H1 (cell line): ENCODE results near the gene RAB39A. TPM values are rescaled to one million over a fixed set of nuclear protein-coding genes. Genes with fewer than 3 reads are reported as not detected.
A peak's percentile ranks its signal among the peaks of the same experiment; 100 is the strongest.

ENCODE experiments used
- CTCF ChIA-PET: fragments of 300-600 bp; sonication (Branson Sonifier 250); formaldehyde crosslinking; loops from one replicate; lab custom pipeline; 2021; ENCODE audit not compliant: partially characterized antibody; lab: Charles Lee
- POLR2A ChIA-PET: fragments of 300-600 bp; sonication (Branson Sonifier 250); formaldehyde crosslinking; loops from one replicate; lab custom pipeline; 2021; ENCODE audit warnings: inconsistent platforms; ENCODE audit not compliant: partially characterized antibody; lab: Charles Lee
- DNase-seq, 2 experiments: peaks; one replicate each; pipeline versions ENCODE4 v3.0.0 to v3.0.0-alpha.2; 2010 to 2022; ENCODE audit warnings: low spot score in 2 of 2, low read depth in 1 of 2, mixed read lengths in 1 of 2
- FAIRE-seq: peaks from 2 replicates; lab custom pipeline; 2011; peaks lifted over from hg19 to GRCh38; lab: Jason Lieb, UNC
- H2AFZ ChIP-seq: 2 replicates; pipeline ENCODE4 v1.8.1; 2012; ENCODE audit warnings: low read length, inconsistent platforms
- H2AK5ac ChIP-seq: 2 replicates; pipeline ENCODE4 v1.6.1; 2013; ENCODE audit warnings: low read depth, low read length
- H2BK120ac ChIP-seq: replicated peaks from 2 replicates; pipeline ENCODE3; 2013; ENCODE audit warnings: low read depth, low read length, inconsistent platforms
- H2BK12ac ChIP-seq: 2 replicates; pipeline ENCODE4 v1.6.1; 2013; ENCODE audit warnings: low read depth, low read length
- H2BK15ac ChIP-seq: 2 replicates; pipeline ENCODE4 v1.6.1; 2013; ENCODE audit warnings: low read length
- H2BK20ac ChIP-seq: 2 replicates; pipeline ENCODE4 v1.6.1; 2013; ENCODE audit warnings: low read length
- H2BK5ac ChIP-seq: 2 replicates; pipeline ENCODE4 v1.6.1; 2013; ENCODE audit warnings: low read depth, low read length
- H3K14ac ChIP-seq: 2 replicates; pipeline ENCODE4 v1.6.1; 2013; ENCODE audit warnings: inconsistent platforms; ENCODE audit not compliant: insufficient read length
- H3K18ac ChIP-seq: 2 replicates; pipeline ENCODE4 v1.6.1; 2013; ENCODE audit warnings: low read length; ENCODE audit errors: extremely low read depth
- H3K23ac ChIP-seq: 2 replicates; pipeline ENCODE4 v1.6.1; 2013; ENCODE audit warnings: inconsistent platforms; ENCODE audit not compliant: insufficient read length
- H3K23me2 ChIP-seq: 2 replicates; pipeline ENCODE4 v1.6.1; 2013; ENCODE audit warnings: low read depth, low read length
- H3K27ac ChIP-seq: 2 replicates; pipeline ENCODE4 v1.6.1; 2011; ENCODE audit warnings: low read depth, low read length, inconsistent platforms
- H3K27me3 ChIP-seq, 4 experiments: replicated peaks in 1 of 4; 1 replicate in 1 of 4; 2 replicates in 3 of 4; pipeline versions ENCODE4 v1.6.1 to v1.8.1; 2011 to 2013; ENCODE audit warnings: low read length in 3 of 4, mild to moderate bottlenecking in 3 of 4, inconsistent platforms in 2 of 4, mixed read lengths in 2 of 4, moderate library complexity in 1 of 4; ENCODE audit not compliant: control insufficient read depth in 3 of 4, insufficient read depth in 3 of 4; ENCODE audit errors: extremely low read depth in 1 of 4
- H3K36me3 ChIP-seq, 4 experiments: 2 replicates each; pipeline versions ENCODE4 v1.6.1 to v1.8.1; 2011 to 2013; ENCODE audit warnings: mild to moderate bottlenecking in 4 of 4, low read length in 3 of 4, moderate library complexity in 2 of 4, control low read depth in 1 of 4, inconsistent platforms in 1 of 4; ENCODE audit not compliant: insufficient read depth in 4 of 4, control insufficient read depth in 2 of 4
- H3K4ac ChIP-seq: replicated peaks from 2 replicates; pipeline ENCODE3; 2013; ENCODE audit warnings: low read length, low read depth, mixed read lengths, inconsistent platforms; ENCODE audit not compliant: insufficient read length
- H3K4me1 ChIP-seq, 4 experiments: replicated peaks in 1 of 4; 1 replicate in 1 of 4; 2 replicates in 3 of 4; pipeline versions ENCODE4 v1.6.1 to v1.8.1; 2011 to 2013; ENCODE audit warnings: low read length in 3 of 4, inconsistent platforms in 2 of 4, mixed read lengths in 1 of 4; ENCODE audit not compliant: insufficient read depth in 4 of 4, control insufficient read depth in 3 of 4
- H3K4me2 ChIP-seq, 2 experiments: 2 replicates each; pipeline versions ENCODE4 v1.6.1 to v1.8.1; 2011 to 2013; ENCODE audit warnings: low read depth in 2 of 2, low read length in 2 of 2, control low read depth in 1 of 2, inconsistent platforms in 1 of 2, mild to moderate bottlenecking in 1 of 2; ENCODE audit not compliant: insufficient read depth in 1 of 2
- H3K4me3 ChIP-seq, 4 experiments: fragments of 200-600, 300-600 bp in 1 of 4; sonication (generic), shearing (Covaris generic), sonication (Bioruptor Twin) in 1 of 4; 2 replicates each; pipeline versions ENCODE4 v1.5.1 to v1.8.1; 2011 to 2016; ENCODE audit warnings: low read length in 4 of 4, low read depth in 3 of 4, control low read depth in 2 of 4, inconsistent platforms in 2 of 4, mild to moderate bottlenecking in 2 of 4, mixed read lengths in 1 of 4, moderate library complexity in 1 of 4; ENCODE audit not compliant: insufficient read depth in 2 of 4; ENCODE audit errors: extremely low read depth in 1 of 4
- H3K56ac ChIP-seq: replicated peaks from 2 replicates; pipeline ENCODE3; 2013; ENCODE audit warnings: low read depth, mild to moderate bottlenecking, mixed read lengths, low read length, inconsistent platforms; ENCODE audit not compliant: insufficient read length
- H3K79me1 ChIP-seq: 2 replicates; pipeline ENCODE4 v1.6.1; 2013; ENCODE audit warnings: low read depth, low read length, control low read depth
- H3K79me2 ChIP-seq, 2 experiments: 2 replicates each; pipeline versions ENCODE4 v1.6.1 to v1.8.1; 2012 to 2013; ENCODE audit warnings: low read length in 2 of 2, mild to moderate bottlenecking in 2 of 2, inconsistent platforms in 1 of 2; ENCODE audit not compliant: insufficient read depth in 2 of 2, control insufficient read depth in 1 of 2
- H3K9ac ChIP-seq, 4 experiments: replicated peaks in 1 of 4; 1 replicate in 1 of 4; 2 replicates in 3 of 4; pipeline versions ENCODE4 v1.6.1 to v1.8.1; 2011 to 2013; ENCODE audit warnings: low read depth in 3 of 4, low read length in 3 of 4, control low read depth in 2 of 4, mild to moderate bottlenecking in 2 of 4, moderate library complexity in 2 of 4, inconsistent platforms in 1 of 4; ENCODE audit errors: extremely low read depth in 1 of 4
- H3K9me3 ChIP-seq, 2 experiments: 2 replicates each; pipeline versions ENCODE4 v1.6.1 to v1.8.1; 2012 to 2013; ENCODE audit warnings: mild to moderate bottlenecking in 2 of 2, moderate library complexity in 2 of 2, control low read depth in 1 of 2, inconsistent platforms in 1 of 2, low read depth in 1 of 2, low read length in 1 of 2, mixed read lengths in 1 of 2; ENCODE audit not compliant: insufficient read depth in 2 of 2
- H4K20me1 ChIP-seq, 2 experiments: replicated peaks in 1 of 2; 2 replicates each; pipeline versions ENCODE3 to v1.8.1; 2011 to 2013; ENCODE audit warnings: inconsistent platforms in 2 of 2, low read length in 2 of 2, mild to moderate bottlenecking in 1 of 2; ENCODE audit not compliant: insufficient read depth in 2 of 2, control insufficient read depth in 1 of 2
- H4K5ac ChIP-seq: 2 replicates; pipeline ENCODE4 v1.6.1; 2013; ENCODE audit warnings: low read length, low read depth, mixed read lengths, inconsistent platforms; ENCODE audit not compliant: insufficient read length
- H4K8ac ChIP-seq: 2 replicates; pipeline ENCODE4 v1.8.0; 2013; ENCODE audit warnings: mild to moderate bottlenecking, moderate library complexity, low read length, inconsistent platforms; ENCODE audit not compliant: insufficient read depth; ENCODE audit errors: extremely low read depth
- H4K91ac ChIP-seq: replicated peaks from 2 replicates; pipeline ENCODE3; 2013; ENCODE audit warnings: low read length, mixed read lengths, inconsistent platforms; ENCODE audit not compliant: insufficient read length
- MAFK ChIP-seq: IDR thresholded peaks from 2 replicates; pipeline ENCODE4 v1.6.1; 2012; ENCODE audit warnings: low read depth, mild to moderate bottlenecking, improper control_type of control experiment, low read length
- RFX5 ChIP-seq: IDR thresholded peaks from 2 replicates; pipeline ENCODE4 v1.6.1; 2011; ENCODE audit warnings: low read depth, low read length, improper control_type of control experiment, borderline replicate concordance
- SP1 ChIP-seq: IDR thresholded peaks from 2 replicates; pipeline ENCODE4 v1.6.1; 2011; ENCODE audit warnings: low read depth, low read length
- TAF7 ChIP-seq: optimal IDR thresholded peaks from 2 replicates; pipeline ENCODE3; 2011; ENCODE audit warnings: low read depth, mild to moderate bottlenecking, inconsistent platforms, low read length, moderate library complexity, borderline replicate concordance
- TCF12 ChIP-seq: IDR thresholded peaks from 2 replicates; pipeline ENCODE4 v1.6.1; 2011; ENCODE audit warnings: low read depth, mild to moderate bottlenecking, low read length
- USF2 ChIP-seq: IDR thresholded peaks from 2 replicates; pipeline ENCODE4 v1.6.1; 2011; ENCODE audit warnings: low read length, improper control_type of control experiment
- WGBS, 2 experiments: shearing (Covaris generic) in 1 of 2; methylation state at CpG; one replicate each; pipeline versions ENCODE4 v1.1.6 to v1.1.7; 2013 to 2015; ENCODE audit warnings: low lambda C conversion rate in 2 of 2, mixed read lengths in 2 of 2, inconsistent platforms in 1 of 2, low coverage in 1 of 2, missing lambda C conversion rate in 1 of 2; ENCODE audit not compliant: insufficient replicate concordance in 2 of 2, insufficient coverage in 1 of 2, insufficient read length in 1 of 2; ENCODE audit errors: extremely low coverage in 1 of 2, missing lambda C conversion rate in 1 of 2; 5-methylcytosine and 5-hydroxymethylcytosine counted together
- long read RNA-seq, 2 experiments: library from RNA in 1 of 2; library from capped mRNA in 1 of 2; stranded (forward); transcript quantifications; one replicate each; pipeline ENCODE4 v2.0.0, GENCODE V29; 2021; ENCODE audit warnings: inconsistent platforms in 1 of 2
- polyA minus RNA-seq, 3 experiments: library from RNA; depleted of rRNA, polyadenylated mRNA; stranded (reverse); fragments of >200 nt; gene quantifications; 1 replicate in 2 of 3; 2 replicates in 1 of 3; pipeline ENCODE4 v1.2.3, GENCODE V29; 2011
- polyA plus RNA-seq, 7 experiments: library from polyadenylated mRNA; depleted of rRNA in 3 of 7; stranded (reverse) in 5 of 7; unstranded in 2 of 7; fragments of >200 nt in 5 of 7; fragments of 200-250 nt in 2 of 7; gene quantifications; 1 replicate in 5 of 7; 2 replicates in 1 of 7; 4 replicates in 1 of 7; pipeline versions ENCODE4 v1.2.1 to v1.2.3, GENCODE V29; 2011 to 2013; ENCODE audit warnings: missing spikeins in 2 of 7, mixed read lengths in 2 of 7
- total RNA-seq: library from RNA; stranded (reverse); fragmentation: NEBNext Ultra II Directional; extraction: Animal tissue kit (Norgen Biotek cat#: 25700); gene quantifications from 2 replicates; pipeline ENCODE4 v1.2.1, GENCODE V29; 2021

Gene RAB39A, protein sequence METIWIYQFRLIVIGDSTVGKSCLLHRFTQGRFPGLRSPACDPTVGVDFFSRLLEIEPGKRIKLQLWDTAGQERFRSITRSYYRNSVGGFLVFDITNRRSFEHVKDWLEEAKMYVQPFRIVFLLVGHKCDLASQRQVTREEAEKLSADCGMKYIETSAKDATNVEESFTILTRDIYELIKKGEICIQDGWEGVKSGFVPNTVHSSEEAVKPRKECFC
- 17.9 and 19.1 TPM in 2 replicates for total RNA-seq
- 6.2 and 7.1 TPM in 2 replicates for polyA plus RNA-seq (2011; rRNA removed)
- 7.5 TPM for polyA plus RNA-seq (2011; cell fraction: cytosol; rRNA removed)
- 8.9 TPM for polyA plus RNA-seq (2011; cell fraction: nucleus; rRNA removed)
- 5.2 to 12.7 TPM (median 7.8 TPM) in 4 replicates for polyA plus RNA-seq (2012, experiment 1 of 2)
- polyA plus RNA-seq (2012, experiment 2 of 2), result 2.5 TPM
- polyA plus RNA-seq (2013, experiment 1 of 2), result 8.4 TPM
- 8.6 TPM for polyA plus RNA-seq (2013, experiment 2 of 2)
- 11.5 and 17.2 TPM in 2 replicates for polyA minus RNA-seq (2011; rRNA and poly(A)+ RNA removed)
- polyA minus RNA-seq (2011; cell fraction: cytosol; rRNA and poly(A)+ RNA removed), result 15.8 TPM
- 29.2 TPM for polyA minus RNA-seq (2011; cell fraction: nucleus; rRNA and poly(A)+ RNA removed)
- long read RNA-seq, experiment 1, partial matches to known transcripts, result 0 of 2 reads
- long read RNA-seq, experiment 1, other reads (novel, unspliced or antisense), result 2 of 2 reads
- long read RNA-seq, experiment 2, partial matches to known transcripts, result 0 of 2 reads
- long read RNA-seq, experiment 2, other reads (novel, unspliced or antisense), result 0 of 2 reads

GRCh38 chr11:107928046-107928766 is at the start of gene RAB39A:
TSS of gene RAB39A (plus strand) at chr11:107928448. CDS start at chr11:107928569, 121 bp downstream.
- Histone ChIP-seq H3K4me3 (peak within 1 kb of the TSS; percentile 89 to 98 (median 92)), H4K91ac (peak within 1 kb of the TSS; percentile 89), H3K27ac (peak within 1 kb of the TSS; percentile 46; the same call in 1 of the 2 replicates)
- peak; percentile 99 for TF ChIP-seq SP1
- TF ChIP-seq MAFK, result no peak
- TF ChIP-seq RFX5, result no peak
- peak; percentile 46 for TF ChIP-seq TAF7
- TF ChIP-seq TCF12, result 0 out of 2 replicates have a peak, but pooled peaks have one; percentile 15
- peak; percentile 72 for TF ChIP-seq USF2

More at GRCh38 chr11:107928046-107928766, at the start of gene RAB39A:
- H3K23me2 ChIP-seq, result peaks cover 6% of the 10 kb centered on the region
- 0 out of 2 replicates have a peak within 1 kb of the TSS, but pooled peaks have one; percentile 88 for H2BK15ac ChIP-seq
- WGBS, 2 experiments, result 1% methylated on average over 42 of the region's 61 CpGs; no CpG with 5 or more reads in 1 of the 2 experiments
- no peak within 1 kb of the TSS for H3K14ac ChIP-seq
- H3K36me3 ChIP-seq, result no peaks in the 10 kb centered on the region
- no peaks in the 10 kb centered on the region for H3K27me3 ChIP-seq
- peak within 1 kb of the TSS; percentile 1 for H3K4ac ChIP-seq
- peak; percentile 95 to 96 for DNase-seq
- no peaks in the 10 kb centered on the region for H3K9me3 ChIP-seq
- H3K79me2 ChIP-seq, result peaks cover 0 to 39% of the 10 kb centered on the region in 2 experiments; a peak in 2 of 4 replicates
- peak within 1 kb of the TSS; percentile 33 for H2BK120ac ChIP-seq
- H3K56ac ChIP-seq, result peak within 1 kb of the TSS; percentile 17
- peak within 1 kb of the TSS; percentile 82 to 99 for H3K4me2 ChIP-seq
- ChIA-PET CTCF (interaction anchor here (1.6 kb wide), 1 partner anchor 23 kb away, joined by 3 read pairs; no protein-coding TSS in a partner anchor), POLR2A (interaction anchor here (0.7 kb wide), 1 partner anchor 80 kb away, joined by 3 read pairs; the partner anchor contains the start of gene CUL5)
- no peak within 1 kb of the TSS for H2BK20ac ChIP-seq
- peaks cover 0 to 3% (median under 1%) of the 10 kb centered on the region in 4 experiments; a peak in 5 of 7 replicates for H3K4me1 ChIP-seq
- peak within 1 kb of the TSS; percentile 82 for H4K5ac ChIP-seq
- H3K23ac ChIP-seq, result no peak within 1 kb of the TSS
- H3K18ac ChIP-seq, result peak within 1 kb of the TSS; percentile 97
- H2AK5ac ChIP-seq, result 0 out of 2 replicates have a peak within 1 kb of the TSS, but pooled peaks have one; percentile 68
- H4K20me1 ChIP-seq, result peaks cover 0 to 3% of the 10 kb centered on the region in 2 experiments
- FAIRE-seq, result peak; percentile 85
- peaks cover 6% of the 10 kb centered on the region for H3K79me1 ChIP-seq
- peak within 1 kb of the TSS; percentile 67 to 85 (median 70) for H3K9ac ChIP-seq
- peak within 1 kb of the TSS; percentile 91 for H2BK5ac ChIP-seq
- peak within 1 kb of the TSS; percentile 59; the same call in 1 of the 2 replicates for H2AFZ ChIP-seq
- H4K8ac ChIP-seq, result peak within 1 kb of the TSS; percentile 89
- peak within 1 kb of the TSS; percentile 6; the same call in 1 of the 2 replicates for H2BK12ac ChIP-seq
